Smooth muscle cell (in vitro differentiated cells): ENCODE measurements around the gene PSMA2. TPM values are rescaled to one million over a fixed set of nuclear protein-coding genes. Genes with fewer than 3 reads are reported as not detected.
A peak's percentile ranks its signal among the peaks of the same experiment; 100 is the strongest.

Experiments used
- DNase-seq: peaks from one replicate; lab custom pipeline; 2025; ENCODE audit not compliant: unreplicated experiment; lab: John Stamatoyannopoulos, UW
- H2AFZ ChIP-seq: fragments of 200-600 bp; sonication (generic); 2 replicates; pipeline ENCODE4 v1.6.0; 2016; ENCODE audit warnings: antibody characterized with exemption, low read depth, mild to moderate bottlenecking
- H3F3A ChIP-seq: fragments of 200-600 bp; sonication (generic); 2 replicates; pipeline ENCODE4 v1.6.0; 2017; ENCODE audit warnings: antibody characterized with exemption, low read depth
- H3K27ac ChIP-seq: fragments of 200-600 bp; sonication (generic); 2 replicates; pipeline ENCODE4 v1.5.1; 2016; ENCODE audit warnings: low read depth, mild to moderate bottlenecking
- H3K27me3 ChIP-seq: fragments of 200-600 bp; sonication (generic); 2 replicates; pipeline ENCODE4 v1.6.1; 2016; ENCODE audit warnings: low read depth, mild to moderate bottlenecking
- H3K36me3 ChIP-seq: fragments of 200-600 bp; sonication (generic); 2 replicates; pipeline ENCODE4 v1.5.1; 2016; ENCODE audit warnings: low read depth
- H3K4me1 ChIP-seq: fragments of 200-600 bp; sonication (generic); 2 replicates; pipeline ENCODE4 v1.5.1; 2016; ENCODE audit warnings: low read depth
- H3K4me2 ChIP-seq: fragments of 200-600 bp; sonication (generic); 2 replicates; pipeline ENCODE4 v1.6.0; 2016; ENCODE audit warnings: mild to moderate bottlenecking
- H3K4me3 ChIP-seq: fragments of 200-600 bp; sonication (generic); 2 replicates; pipeline ENCODE4 v1.5.1; 2016; ENCODE audit warnings: mild to moderate bottlenecking
- H3K79me2 ChIP-seq: fragments of 200-600 bp; sonication (generic); 2 replicates; pipeline ENCODE4 v1.6.0; 2016; ENCODE audit warnings: low read depth, mild to moderate bottlenecking
- H3K9ac ChIP-seq: fragments of 200-600 bp; sonication (generic); 2 replicates; pipeline ENCODE4 v1.6.0; 2016; ENCODE audit warnings: low read depth
- H3K9me3 ChIP-seq: fragments of 200-600 bp; sonication (generic); replicated peaks from 2 replicates; pipeline ENCODE4 v1.5.1; 2016; ENCODE audit warnings: low read depth
- H4K20me1 ChIP-seq: fragments of 200-600 bp; sonication (generic); 2 replicates; pipeline ENCODE4 v1.6.0; 2016; ENCODE audit warnings: low read depth
- CTCF ChIP-seq: fragments of 200-600 bp; sonication (generic); IDR thresholded peaks from 2 replicates; pipeline ENCODE4 v1.5.1; 2017; ENCODE audit warnings: borderline replicate concordance, mild to moderate bottlenecking, antibody characterized with exemption; ENCODE audit not compliant: insufficient read depth, poor library complexity, severe bottlenecking
- WGBS: methylation state at CpG from one replicate; pipeline ENCODE4 v1.1.7; 2016; ENCODE audit warnings: low lambda C conversion rate; 5-methylcytosine and 5-hydroxymethylcytosine counted together
- polyA plus RNA-seq: library from polyadenylated mRNA; unstranded; fragments of >200 nt; fragmentation: Nextera tagmentation; extraction: Ambion mirVana; gene quantifications from 2 replicates; pipeline ENCODE4 v1.2.1, GENCODE V29; 2016
- total RNA-seq: library from RNA; depleted of rRNA; stranded (reverse); fragments of >200 nt; gene quantifications from 2 replicates; pipeline ENCODE4 v1.2.3, GENCODE V29; 2014

Gene PSMA2
- total and polyA plus RNA-seq, 2 experiments from 2014 or later = 178 to 246 TPM

GRCh38 chr7:42922017-42922753 is 9.8 kb downstream of the PSMA2 start:
- H3K4me3 ChIP-seq = no peak overlapping the region
- H3F3A ChIP-seq = peaks cover 2% of the 10 kb centered on the region
- DNase-seq = no peak
- 97% methylated on average over 3 of the region's 3 CpGs for WGBS
- H3K79me2 ChIP-seq = peaks cover 17% of the 10 kb centered on the region
- no peaks in the 10 kb centered on the region for H3K9me3 ChIP-seq
- H4K20me1 ChIP-seq = peaks cover 5% of the 10 kb centered on the region
- H3K27me3 ChIP-seq = no peaks in the 10 kb centered on the region
- H3K27ac ChIP-seq = no peak overlapping the region
- H3K4me1 ChIP-seq = no peaks in the 10 kb centered on the region
- no peak overlapping the region for H3K4me2 ChIP-seq
- H3K9ac ChIP-seq = no peak overlapping the region
- no peak overlapping the region for H2AFZ ChIP-seq
- no peak for TF ChIP-seq CTCF
- H3K36me3 ChIP-seq = peaks cover 51% of the 10 kb centered on the region

GRCh38 chr7:42915356-42915755 is 16.6 kb downstream of the PSMA2 start:
- H3K4me2 ChIP-seq = peak overlapping the region; percentile 62
- H3K27me3 ChIP-seq = no peaks in the 10 kb centered on the region
- 31% methylated on average over 1 of the region's 1 CpG for WGBS
- H4K20me1 ChIP-seq = no peaks in the 10 kb centered on the region
- H3K79me2 ChIP-seq = peaks cover 1% of the 10 kb centered on the region
- peaks cover 23% of the 10 kb centered on the region for H3K4me1 ChIP-seq
- peaks cover 19% of the 10 kb centered on the region for H3K36me3 ChIP-seq
- H2AFZ ChIP-seq = no peak overlapping the region
- H3K27ac ChIP-seq = peak overlapping the region; percentile 76
- H3K9ac ChIP-seq = no peak overlapping the region
- DNase-seq = no peak
- no peak overlapping the region for H3K4me3 ChIP-seq
- peaks cover 28% of the 10 kb centered on the region for H3F3A ChIP-seq
- no peak for TF ChIP-seq CTCF
- no peaks in the 10 kb centered on the region for H3K9me3 ChIP-seq

- Histone ChIP-seq H3K9ac (no peak overlapping the region), H3K36me3 (peaks cover 12% of the 10 kb centered on the region), H3K27me3 (no peaks in the 10 kb centered on the region), H3F3A (peaks cover 28% of the 10 kb centered on the region), H2AFZ (no peak overlapping the region), H3K4me3 (no peak overlapping the region), H3K79me2 (peaks cover 6% of the 10 kb centered on the region), H3K9me3 (no peaks in the 10 kb centered on the region), H3K27ac (peak overlapping the region; percentile 76), H3K4me2 (peak overlapping the region; percentile 62), H4K20me1 (no peaks in the 10 kb centered on the region), H3K4me1 (peaks cover 23% of the 10 kb centered on the region)
- TF ChIP-seq CTCF = no peak
- WGBS = 39% methylated on average over 5 of the region's 5 CpGs
- no peak for DNase-seq
Observed at GRCh38 chr7:42914421-42915045, 17.4 kb downstream of the PSMA2 start.
